Trophoblast cell (in vitro differentiated cells and primary cell): ENCODE measurements around the gene PATE3.

ENCODE experiments used
- DNase-seq, 2 donors: peaks; one replicate each; pipeline ENCODE4 v3.0.0-alpha.2; 2016
- H2AFZ ChIP-seq: 2 replicates; pipeline ENCODE4 v1.6.1; 2013; ENCODE audit warnings: low read length, moderate library complexity, mild to moderate bottlenecking; ENCODE audit not compliant: insufficient read depth, poor library complexity
- H2AK5ac ChIP-seq: 2 replicates; pipeline ENCODE4 v1.6.1; 2013; ENCODE audit warnings: mild to moderate bottlenecking, low read length
- H2BK120ac ChIP-seq: 2 replicates; pipeline ENCODE4 v1.6.1; 2013; ENCODE audit warnings: low read length, mild to moderate bottlenecking, moderate library complexity; ENCODE audit not compliant: insufficient read depth, poor library complexity
- H2BK12ac ChIP-seq: 2 replicates; pipeline ENCODE4 v1.6.1; 2013; ENCODE audit warnings: mild to moderate bottlenecking, low read length, moderate library complexity
- H2BK5ac ChIP-seq: 2 replicates; pipeline ENCODE4 v1.6.1; 2013; ENCODE audit warnings: low read length, low read depth, moderate library complexity, mild to moderate bottlenecking; ENCODE audit not compliant: poor library complexity
- H3K14ac ChIP-seq: 2 replicates; pipeline ENCODE4 v1.6.1; 2013; ENCODE audit warnings: mild to moderate bottlenecking, low read length
- H3K18ac ChIP-seq: 2 replicates; pipeline ENCODE4 v1.6.1; 2013; ENCODE audit warnings: mild to moderate bottlenecking, low read length
- H3K23ac ChIP-seq: 2 replicates; pipeline ENCODE4 v1.6.1; 2013; ENCODE audit warnings: low read length
- H3K27ac ChIP-seq: 2 replicates; pipeline ENCODE4 v1.5.1; 2013; ENCODE audit warnings: low read depth, mild to moderate bottlenecking, inconsistent platforms, low read length, moderate library complexity
- H3K27me3 ChIP-seq: 2 replicates; pipeline ENCODE4 v1.6.1; 2013; ENCODE audit warnings: inconsistent platforms, mild to moderate bottlenecking, low read length, moderate library complexity; ENCODE audit not compliant: insufficient read depth
- H3K36me3 ChIP-seq, 2 experiments: 1 replicate in 1 of 2; 2 replicates in 1 of 2; pipeline ENCODE4 v1.6.1; 2013; ENCODE audit warnings: low read length in 2 of 2, mild to moderate bottlenecking in 2 of 2, moderate library complexity in 1 of 2; ENCODE audit not compliant: insufficient read depth in 2 of 2, control insufficient read depth in 1 of 2
- H3K4ac ChIP-seq: 2 replicates; pipeline ENCODE4 v1.6.1; 2013; ENCODE audit warnings: low read depth, mild to moderate bottlenecking, low read length, moderate library complexity
- H3K4me1 ChIP-seq, 2 experiments: 1 replicate in 1 of 2; 2 replicates in 1 of 2; pipeline ENCODE4 v1.6.1; 2013; ENCODE audit warnings: low read length in 2 of 2, mild to moderate bottlenecking in 2 of 2, moderate library complexity in 1 of 2; ENCODE audit not compliant: insufficient read depth in 2 of 2, control insufficient read depth in 1 of 2
- H3K4me2 ChIP-seq: 2 replicates; pipeline ENCODE4 v1.6.1; 2013; ENCODE audit warnings: inconsistent platforms, mild to moderate bottlenecking, low read length, moderate library complexity
- H3K4me3 ChIP-seq: 2 replicates; pipeline ENCODE4 v1.5.1; 2013; ENCODE audit warnings: mild to moderate bottlenecking, low read depth, low read length, inconsistent platforms
- H3K79me1 ChIP-seq: one replicate; pipeline ENCODE4 v1.6.1; 2013; ENCODE audit warnings: low read length
- H3K79me2 ChIP-seq: 2 replicates; pipeline ENCODE4 v1.6.1; 2013; ENCODE audit warnings: low read length, mild to moderate bottlenecking; ENCODE audit not compliant: control insufficient read depth, insufficient read depth, poor library complexity
- H3K9ac ChIP-seq: 2 replicates; pipeline ENCODE4 v1.6.1; 2013; ENCODE audit warnings: mild to moderate bottlenecking, low read length
- H3K9me3 ChIP-seq: 2 replicates; pipeline ENCODE4 v1.6.1; 2013; ENCODE audit warnings: low read depth, mild to moderate bottlenecking, control low read depth, inconsistent platforms, low read length; ENCODE audit not compliant: insufficient read depth
- H4K12ac ChIP-seq: 2 replicates; pipeline ENCODE4 v1.6.1; 2013; ENCODE audit warnings: low read depth, mild to moderate bottlenecking, low read length, moderate library complexity
- H4K8ac ChIP-seq: 2 replicates; pipeline ENCODE4 v1.6.1; 2013; ENCODE audit warnings: low read depth, mild to moderate bottlenecking, low read length, moderate library complexity
- H4K91ac ChIP-seq: one replicate; pipeline ENCODE4 v1.6.1; 2013; ENCODE audit warnings: low read depth, mild to moderate bottlenecking, low read length, moderate library complexity
- WGBS: extraction: QIAGEN DNeasy Blood & Tissue Kit; methylation state at CpG from one replicate; pipeline ENCODE4 v1.1.7; 2013; ENCODE audit warnings: missing lambda C conversion rate; ENCODE audit not compliant: insufficient read length, insufficient coverage; ENCODE audit errors: extremely low coverage; 5-methylcytosine and 5-hydroxymethylcytosine counted together

PATE3 gene

GRCh38 chr11:125790825-125791224, 2.9 kb downstream of the PATE3 start:
- no peak overlapping the region for H2AFZ ChIP-seq
- no peak overlapping the region for H3K4me2 ChIP-seq
- no peak overlapping the region for H3K4ac ChIP-seq
- no peaks in the 10 kb centered on the region for H3K27me3 ChIP-seq
- no peaks in the 10 kb centered on the region for H3K79me1 ChIP-seq
- WGBS, result no CpG with 5 or more reads among the region's 4 CpGs
- H3K23ac ChIP-seq, result no peak overlapping the region
- no peak overlapping the region for H3K4me3 ChIP-seq
- no peak overlapping the region for H2BK120ac ChIP-seq
- H2BK12ac ChIP-seq, result no peak overlapping the region
- H3K27ac ChIP-seq, result no peak overlapping the region
- no peaks in the 10 kb centered on the region for H3K9me3 ChIP-seq
- H4K12ac ChIP-seq, result no peak overlapping the region
- H3K14ac ChIP-seq, result no peak overlapping the region
- H2AK5ac ChIP-seq, result no peak overlapping the region
- H4K8ac ChIP-seq, result no peak overlapping the region
- H4K91ac ChIP-seq, result no peak overlapping the region
- H3K18ac ChIP-seq, result no peak overlapping the region
- no peak for DNase-seq
- H3K36me3 ChIP-seq, result no peaks in the 10 kb centered on the region
- H3K4me1 ChIP-seq, result no peaks in the 10 kb centered on the region
- H3K9ac ChIP-seq, result no peak overlapping the region
- H3K79me2 ChIP-seq, result no peaks in the 10 kb centered on the region
- H2BK5ac ChIP-seq, result no peak overlapping the region

GRCh38 chr11:125797641-125798040, 9.7 kb downstream of the PATE3 start:
- Histone ChIP-seq H2AFZ (no peak overlapping the region), H3K4me1 (no peaks in the 10 kb centered on the region), H3K9ac (no peak overlapping the region), H3K79me1 (no peaks in the 10 kb centered on the region), H3K4me3 (no peak overlapping the region), H3K79me2 (no peaks in the 10 kb centered on the region), H4K12ac (no peak overlapping the region), H3K36me3 (no peaks in the 10 kb centered on the region), H3K9me3 (peaks cover 2% of the 10 kb centered on the region), H2AK5ac (no peak overlapping the region), H4K91ac (no peak overlapping the region), H2BK12ac (no peak overlapping the region), H3K27me3 (no peaks in the 10 kb centered on the region), H3K4me2 (no peak overlapping the region), H2BK5ac (no peak overlapping the region), H4K8ac (no peak overlapping the region), H3K27ac (no peak overlapping the region), H3K23ac (no peak overlapping the region), H3K4ac (no peak overlapping the region), H3K14ac (no peak overlapping the region), H3K18ac (no peak overlapping the region), H2BK120ac (no peak overlapping the region)
- no peak for DNase-seq
- WGBS, result no CpG with 5 or more reads among the region's 4 CpGs

GRCh38 chr11:125799808-125800207, 11.9 kb downstream of the PATE3 start:
- H3K23ac ChIP-seq, result no peak overlapping the region
- WGBS, result no CpG with 5 or more reads among the region's 2 CpGs
- no peak overlapping the region for H4K12ac ChIP-seq
- no peak overlapping the region for H3K9ac ChIP-seq
- H3K14ac ChIP-seq, result no peak overlapping the region
- no peak overlapping the region for H3K27ac ChIP-seq
- no peaks in the 10 kb centered on the region for H3K36me3 ChIP-seq
- no peaks in the 10 kb centered on the region for H3K79me2 ChIP-seq
- no peak overlapping the region for H3K4me2 ChIP-seq
- no peaks in the 10 kb centered on the region for H3K4me1 ChIP-seq
- H3K9me3 ChIP-seq, result peaks cover 4% of the 10 kb centered on the region
- H2BK12ac ChIP-seq, result no peak overlapping the region
- H3K4me3 ChIP-seq, result no peak overlapping the region
- H3K79me1 ChIP-seq, result no peaks in the 10 kb centered on the region
- H2AK5ac ChIP-seq, result no peak overlapping the region
- no peak overlapping the region for H4K8ac ChIP-seq
- H4K91ac ChIP-seq, result no peak overlapping the region
- no peak overlapping the region for H2BK120ac ChIP-seq
- H2AFZ ChIP-seq, result no peak overlapping the region
- H3K18ac ChIP-seq, result no peak overlapping the region
- H3K4ac ChIP-seq, result no peak overlapping the region
- H2BK5ac ChIP-seq, result no peak overlapping the region
- H3K27me3 ChIP-seq, result no peaks in the 10 kb centered on the region
- DNase-seq, result no peak

GRCh38 chr11:125802387-125802786, 14.5 kb downstream of the PATE3 start:
- no peaks in the 10 kb centered on the region for H3K27me3 ChIP-seq
- no peak overlapping the region for H2BK5ac ChIP-seq
- no peak overlapping the region for H2BK120ac ChIP-seq
- no peak for DNase-seq
- no peak overlapping the region for H3K9ac ChIP-seq
- no peaks in the 10 kb centered on the region for H3K4me1 ChIP-seq
- no peaks in the 10 kb centered on the region for H3K79me1 ChIP-seq
- no peaks in the 10 kb centered on the region for H3K36me3 ChIP-seq
- no peak overlapping the region for H2AK5ac ChIP-seq
- H3K9me3 ChIP-seq, result peaks cover 4% of the 10 kb centered on the region
- H4K8ac ChIP-seq, result no peak overlapping the region
- no peaks in the 10 kb centered on the region for H3K79me2 ChIP-seq
- no peak overlapping the region for H4K12ac ChIP-seq
- H3K23ac ChIP-seq, result no peak overlapping the region
- H3K14ac ChIP-seq, result no peak overlapping the region
- no peak overlapping the region for H3K27ac ChIP-seq
- H3K4ac ChIP-seq, result no peak overlapping the region
- no peak overlapping the region for H3K4me2 ChIP-seq
- no CpG with 5 or more reads among the region's 1 CpG for WGBS
- no peak overlapping the region for H3K18ac ChIP-seq
- H3K4me3 ChIP-seq, result no peak overlapping the region
- no peak overlapping the region for H2BK12ac ChIP-seq
- no peak overlapping the region for H2AFZ ChIP-seq
- H4K91ac ChIP-seq, result no peak overlapping the region
